Hepatocyte (in vitro differentiated cells): ENCODE measurements around the gene WAPL.

ENCODE experiments used
- EZH2phosphoT487 ChIP-seq: fragments of 200-600 bp; sonication (generic); IDR thresholded peaks from one replicate; pipeline ENCODE4 v1.6.1; 2018; ENCODE audit warnings: antibody characterized with exemption, mild to moderate bottlenecking, low read depth, moderate library complexity; ENCODE audit not compliant: unreplicated experiment, severe bottlenecking
- TF ChIP-seq, protein P1 (sequence below): fragments of 200-600 bp; sonication (generic); IDR thresholded peaks from 2 replicates; pipeline ENCODE4 v1.5.1; 2016; ENCODE audit warnings: antibody characterized with exemption, mild to moderate bottlenecking; ENCODE audit not compliant: poor library complexity

DNA sequence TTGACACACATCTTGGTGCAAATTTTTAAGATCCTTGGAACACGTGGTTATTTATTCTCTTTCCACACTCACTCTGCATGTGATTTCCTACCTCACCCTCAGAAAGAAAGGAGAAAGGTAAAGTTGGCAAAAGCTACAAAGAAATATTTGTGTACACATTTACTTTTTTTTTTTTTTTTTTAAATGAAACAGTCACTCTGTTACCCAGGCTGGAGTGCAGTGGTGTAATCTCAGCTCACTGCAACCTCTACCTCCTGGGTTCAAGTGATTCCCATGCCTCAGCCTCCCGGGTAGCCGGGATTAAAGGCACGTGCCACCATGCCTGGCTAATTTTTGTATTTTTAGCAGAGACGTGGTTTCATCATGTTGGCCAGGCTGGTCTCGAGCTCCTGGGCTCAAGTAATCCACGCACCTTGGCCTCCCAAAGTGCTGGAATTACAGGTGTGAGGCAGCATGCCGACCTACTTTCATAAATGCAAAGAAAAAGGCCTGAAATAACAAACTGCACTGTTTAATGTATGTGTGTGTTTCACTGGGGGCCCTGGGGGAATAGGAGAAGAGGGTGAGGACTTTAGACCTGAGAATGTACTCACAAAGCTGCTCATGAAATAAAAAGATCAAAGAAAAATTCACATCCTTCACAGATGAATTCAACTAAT, 83.4 kb downstream of the WAPL start:
- TF ChIP-seq, protein P1, sequence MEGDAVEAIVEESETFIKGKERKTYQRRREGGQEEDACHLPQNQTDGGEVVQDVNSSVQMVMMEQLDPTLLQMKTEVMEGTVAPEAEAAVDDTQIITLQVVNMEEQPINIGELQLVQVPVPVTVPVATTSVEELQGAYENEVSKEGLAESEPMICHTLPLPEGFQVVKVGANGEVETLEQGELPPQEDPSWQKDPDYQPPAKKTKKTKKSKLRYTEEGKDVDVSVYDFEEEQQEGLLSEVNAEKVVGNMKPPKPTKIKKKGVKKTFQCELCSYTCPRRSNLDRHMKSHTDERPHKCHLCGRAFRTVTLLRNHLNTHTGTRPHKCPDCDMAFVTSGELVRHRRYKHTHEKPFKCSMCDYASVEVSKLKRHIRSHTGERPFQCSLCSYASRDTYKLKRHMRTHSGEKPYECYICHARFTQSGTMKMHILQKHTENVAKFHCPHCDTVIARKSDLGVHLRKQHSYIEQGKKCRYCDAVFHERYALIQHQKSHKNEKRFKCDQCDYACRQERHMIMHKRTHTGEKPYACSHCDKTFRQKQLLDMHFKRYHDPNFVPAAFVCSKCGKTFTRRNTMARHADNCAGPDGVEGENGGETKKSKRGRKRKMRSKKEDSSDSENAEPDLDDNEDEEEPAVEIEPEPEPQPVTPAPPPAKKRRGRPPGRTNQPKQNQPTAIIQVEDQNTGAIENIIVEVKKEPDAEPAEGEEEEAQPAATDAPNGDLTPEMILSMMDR: no peak
- no peak for TF ChIP-seq EZH2phosphoT487
